Activated CD4-positive, alpha-beta T cell treated with anti-CD3 and anti-CD28 coated beads, Interleukin-2, amount 50 U/mL, for 4 hours (primary cell): ENCODE measurements around the gene RIPOR1.
A peak's percentile ranks its signal among the peaks of the same experiment; 100 is the strongest.

Source experiments
- DNase-seq, 2 experiments: peaks; one replicate each; pipeline ENCODE4 v3.0.0-alpha.2; 2020

Gene RIPOR1

GRCh38 chr16:67539271-67539670 is 10.6 kb downstream of the RIPOR1 start:
- DNase-seq: no peak

DNA sequence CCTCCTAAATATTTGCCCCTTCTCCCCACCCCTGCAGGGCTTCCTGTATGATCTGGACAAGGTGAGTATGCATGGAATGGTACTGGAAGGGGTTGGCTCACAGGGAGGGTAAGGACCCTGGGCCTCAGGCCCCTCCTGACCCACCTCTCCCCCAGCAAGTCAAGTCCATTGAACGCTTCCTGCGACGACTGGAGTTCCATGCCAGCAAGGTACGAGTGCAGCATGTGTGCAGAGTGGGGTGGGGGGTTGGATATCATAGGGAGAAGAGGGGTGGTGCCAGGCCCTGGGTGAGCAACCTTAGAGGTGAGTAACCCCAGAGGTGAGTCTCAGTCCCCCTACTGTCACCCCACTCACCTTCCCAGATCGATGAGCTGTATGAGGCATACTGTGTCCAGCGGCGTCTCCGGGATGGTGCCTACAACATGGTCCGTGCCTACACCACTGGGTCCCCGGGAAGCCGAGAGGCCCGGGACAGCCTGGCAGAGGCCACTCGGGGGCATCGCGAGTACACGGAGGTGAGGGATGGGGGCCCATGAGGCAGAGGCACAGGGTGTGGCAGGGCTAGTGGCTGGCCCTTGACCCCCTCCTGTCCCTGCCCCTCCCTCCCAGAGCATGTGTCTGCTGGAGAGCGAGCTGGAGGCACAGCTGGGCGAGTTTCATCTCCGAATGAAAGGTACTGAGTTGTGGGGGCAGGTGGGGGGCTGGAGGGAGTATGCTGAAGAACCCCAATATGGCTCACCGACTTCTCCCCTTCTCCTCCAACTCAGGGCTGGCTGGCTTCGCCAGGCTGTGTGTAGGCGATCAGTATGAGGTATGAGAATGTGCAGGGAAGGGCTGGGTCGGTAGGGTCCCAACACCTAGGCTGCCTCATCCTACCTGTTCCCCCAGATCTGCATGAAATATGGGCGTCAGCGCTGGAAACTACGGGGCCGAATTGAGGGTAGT is 11.3 kb downstream of the RIPOR1 start:
- no peak for DNase-seq

GRCh38 chr16:67540756-67541155 is 12.1 kb downstream of the RIPOR1 start:
- no peak for DNase-seq

DNA sequence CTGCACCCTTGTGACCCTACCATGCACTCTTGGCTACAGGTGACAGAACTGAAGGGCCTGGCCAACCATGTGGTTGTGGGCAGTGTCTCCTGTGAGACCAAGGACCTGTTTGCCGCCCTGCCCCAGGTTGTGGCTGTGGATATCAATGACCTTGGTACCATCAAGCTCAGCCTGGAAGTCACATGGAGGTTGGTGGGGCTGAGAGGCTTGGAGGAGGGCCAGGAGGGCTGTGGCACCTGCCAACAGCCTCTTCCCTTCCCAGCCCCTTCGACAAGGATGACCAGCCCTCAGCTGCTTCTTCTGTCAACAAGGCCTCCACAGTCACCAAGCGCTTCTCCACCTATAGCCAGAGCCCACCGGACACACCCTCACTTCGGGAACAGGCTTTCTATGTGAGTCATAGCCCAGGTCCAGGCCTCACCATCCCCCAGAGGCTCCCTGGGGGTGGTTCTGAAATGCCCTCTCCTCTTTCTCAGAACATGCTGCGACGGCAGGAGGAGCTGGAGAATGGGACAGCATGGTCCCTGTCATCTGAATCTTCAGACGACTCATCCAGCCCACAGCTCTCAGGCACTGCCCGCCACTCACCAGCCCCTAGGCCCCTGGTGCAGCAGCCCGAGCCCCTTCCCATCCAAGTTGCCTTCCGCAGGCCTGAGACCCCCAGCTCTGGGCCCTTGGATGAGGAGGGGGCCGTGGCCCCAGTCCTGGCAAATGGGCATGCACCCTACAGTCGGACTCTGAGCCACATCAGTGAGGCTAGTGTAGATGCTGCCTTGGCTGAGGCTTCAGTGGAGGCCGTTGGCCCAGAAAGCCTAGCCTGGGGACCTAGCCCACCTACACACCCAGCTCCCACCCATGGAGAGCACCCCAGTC is 13.0 kb downstream of the RIPOR1 start:
- no peak for DNase-seq

DNA sequence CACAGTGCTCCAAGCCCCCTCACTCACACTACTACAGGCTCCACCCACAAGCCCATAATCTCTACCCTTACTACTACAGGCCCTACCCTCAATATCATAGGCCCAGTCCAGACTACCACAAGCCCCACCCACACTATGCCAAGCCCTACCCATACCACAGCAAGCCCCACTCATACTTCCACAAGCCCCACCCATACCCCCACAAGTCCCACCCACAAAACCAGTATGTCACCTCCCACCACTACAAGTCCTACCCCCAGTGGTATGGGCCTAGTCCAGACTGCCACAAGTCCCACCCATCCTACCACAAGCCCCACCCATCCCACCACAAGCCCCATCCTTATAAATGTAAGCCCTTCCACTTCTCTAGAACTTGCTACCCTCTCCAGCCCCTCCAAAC is 13.8 kb downstream of the RIPOR1 start:
- peak; percentile 61 to 63 for DNase-seq

DNA sequence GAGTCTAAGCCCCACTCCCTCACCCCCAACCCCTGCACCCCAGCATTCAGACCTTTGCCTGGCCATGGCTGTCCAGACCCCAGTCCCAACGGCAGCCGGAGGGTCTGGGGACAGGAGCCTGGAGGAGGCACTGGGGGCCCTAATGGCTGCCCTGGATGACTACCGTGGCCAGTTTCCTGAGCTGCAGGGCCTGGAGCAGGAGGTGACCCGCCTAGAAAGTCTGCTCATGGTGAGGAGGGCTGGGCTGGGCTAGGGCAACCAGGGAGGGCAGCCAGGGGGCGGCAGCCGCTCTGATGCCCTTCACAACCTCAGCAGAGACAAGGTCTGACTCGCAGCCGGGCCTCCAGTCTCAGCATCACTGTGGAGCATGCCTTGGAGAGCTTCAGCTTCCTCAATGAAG is 14.4 kb downstream of the RIPOR1 start:
- DNase-seq: no peak

- no peak for DNase-seq
Measured at GRCh38 chr16:67543582-67543981, 15.0 kb downstream of the RIPOR1 start.

- no peak for DNase-seq
Measured at GRCh38 chr16:67544329-67544841, 15.8 kb downstream of the RIPOR1 start.

GRCh38 chr16:67544844-67545664 is 16.4 kb downstream of the RIPOR1 start:
- no peak for DNase-seq

DNA sequence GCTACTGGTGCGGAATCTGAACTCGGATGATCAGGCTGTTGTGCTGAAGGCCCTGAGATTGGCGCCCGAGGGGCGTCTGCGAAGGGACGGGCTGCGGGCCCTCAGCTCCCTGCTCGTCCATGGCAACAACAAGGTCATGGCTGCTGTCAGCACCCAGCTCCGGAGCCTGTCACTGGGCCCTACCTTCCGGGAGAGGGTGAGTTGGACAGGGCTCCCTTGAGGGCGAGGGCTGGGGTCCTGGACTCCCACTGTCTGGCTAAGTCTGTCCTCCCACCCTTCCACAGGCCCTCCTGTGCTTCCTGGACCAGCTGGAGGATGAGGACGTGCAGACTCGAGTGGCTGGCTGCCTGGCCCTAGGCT is 17.0 kb downstream of the RIPOR1 start:
- DNase-seq: no peak

DNA sequence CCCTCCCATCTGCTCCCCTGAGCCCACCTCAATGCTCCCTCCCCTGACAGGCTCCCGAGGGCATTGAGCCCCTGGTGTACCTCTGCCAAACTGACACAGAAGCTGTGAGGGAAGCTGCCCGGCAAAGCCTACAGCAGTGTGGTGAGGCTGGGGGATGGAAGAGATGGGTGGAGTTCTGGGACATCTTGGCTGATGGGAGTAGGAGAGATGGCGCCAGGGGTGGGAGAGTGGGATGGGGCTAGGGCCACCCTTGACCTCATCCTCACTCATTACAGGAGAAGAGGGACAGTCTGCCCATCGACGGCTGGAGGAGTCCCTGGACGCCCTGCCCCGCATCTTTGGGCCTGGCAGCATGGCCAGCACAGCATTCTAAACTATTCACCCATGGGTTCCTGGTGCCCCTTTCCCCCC is 17.5 kb downstream of the RIPOR1 start:
- DNase-seq: no peak

DNA sequence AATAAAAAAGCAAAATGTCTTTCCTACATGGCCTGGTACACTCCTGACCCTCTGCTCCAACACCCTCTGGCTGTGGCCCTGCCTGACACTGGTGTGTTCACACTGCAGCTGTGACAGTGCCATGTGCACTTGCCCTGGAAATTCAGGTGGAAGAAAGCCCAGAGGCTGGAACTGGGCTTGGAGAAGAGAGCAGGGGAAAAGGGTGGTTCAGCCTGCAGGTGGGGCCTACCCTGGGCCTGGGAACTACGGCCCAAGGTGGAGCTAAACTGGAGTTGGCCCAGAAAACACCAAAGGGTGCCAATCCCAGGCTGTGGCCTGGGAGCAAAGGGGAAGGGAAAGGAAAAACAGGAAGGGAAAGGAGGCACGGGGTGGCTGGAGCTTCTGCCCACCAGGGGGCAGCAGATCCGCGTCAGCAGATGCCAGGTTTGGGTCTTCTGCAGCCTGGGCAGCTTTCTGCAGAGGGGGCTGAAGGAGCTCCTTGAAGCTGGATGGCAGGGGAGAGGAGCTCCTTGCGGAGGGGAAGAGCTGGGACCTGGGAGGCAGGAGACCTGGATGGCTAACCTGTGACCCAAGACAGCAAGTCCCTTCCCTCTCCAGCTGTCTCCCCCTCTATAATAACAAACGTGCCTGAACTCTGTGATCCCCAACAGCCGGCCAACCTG is 18.3 kb downstream of the RIPOR1 start:
- peak; percentile 67 to 70 for DNase-seq

- DNase-seq: no peak
Measured at GRCh38 chr16:67547423-67548264, 19.0 kb downstream of the RIPOR1 start.

DNA sequence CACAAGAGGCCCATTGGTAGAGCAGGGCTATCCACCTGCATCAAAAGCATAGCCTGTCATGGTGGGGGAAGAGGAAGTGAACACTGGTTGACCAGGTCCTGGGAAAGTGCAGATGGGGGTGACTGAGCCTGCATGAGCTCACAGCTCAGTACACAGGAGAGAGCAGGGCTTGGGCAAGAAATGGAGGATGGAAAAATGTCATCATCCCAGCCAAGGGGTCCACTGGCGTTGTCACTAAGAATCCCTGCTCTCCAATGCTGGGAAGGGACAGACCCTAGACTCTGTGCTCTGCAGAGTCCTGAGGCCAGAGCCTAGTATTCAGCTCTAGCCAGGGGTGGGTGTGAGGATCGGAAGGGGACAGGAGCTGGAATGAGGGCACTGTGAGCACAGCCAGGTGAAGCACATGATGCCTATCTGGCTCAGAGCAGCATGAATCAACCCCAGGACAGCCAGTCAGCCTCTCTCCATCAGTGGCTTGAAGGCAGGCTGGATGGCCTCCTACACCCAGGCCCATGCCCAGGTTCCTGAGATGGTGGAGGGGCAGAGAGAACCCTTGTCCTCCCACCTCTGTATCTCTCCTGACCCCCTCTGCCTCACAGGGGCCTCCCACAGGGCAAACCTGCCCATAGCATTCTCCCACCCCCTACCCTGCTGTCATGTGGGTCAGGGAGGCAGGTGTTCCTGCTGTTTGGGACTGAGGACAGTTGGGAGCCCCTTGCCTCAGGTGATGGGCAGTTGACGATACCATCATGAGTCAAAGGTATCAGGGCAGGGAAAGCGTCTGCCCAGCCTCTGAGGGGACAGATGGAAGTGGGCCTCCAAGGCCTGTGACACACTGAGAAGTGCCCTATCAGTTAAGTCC is 19.9 kb downstream of the RIPOR1 start:
- no peak for DNase-seq

DNA sequence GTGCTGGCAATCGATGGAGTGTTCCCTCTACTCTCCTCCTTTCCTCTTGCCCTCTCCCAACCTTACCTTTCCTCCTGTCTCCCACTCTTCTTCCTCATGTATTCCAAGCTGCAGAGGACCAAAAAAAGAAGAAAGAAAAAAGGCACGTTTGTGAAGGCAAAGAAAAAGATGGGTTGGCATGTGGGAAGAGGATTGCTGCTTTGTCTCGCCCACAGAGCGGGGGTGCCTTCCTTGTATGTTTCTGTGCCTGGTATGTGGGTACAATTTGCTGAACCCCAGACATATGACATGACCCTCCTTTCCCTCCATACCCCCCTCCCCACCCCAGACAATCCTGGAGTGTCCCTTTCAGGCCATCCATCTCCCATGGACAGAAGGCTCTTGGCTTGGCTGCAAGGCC is 20.6 kb downstream of the RIPOR1 start:
- DNase-seq: no peak

- DNase-seq: no peak
Measured at GRCh38 chr16:67549936-67550335, 21.3 kb downstream of the RIPOR1 start.

GRCh38 chr16:67551091-67551490 is 22.5 kb downstream of the RIPOR1 start:
- no peak for DNase-seq

DNA sequence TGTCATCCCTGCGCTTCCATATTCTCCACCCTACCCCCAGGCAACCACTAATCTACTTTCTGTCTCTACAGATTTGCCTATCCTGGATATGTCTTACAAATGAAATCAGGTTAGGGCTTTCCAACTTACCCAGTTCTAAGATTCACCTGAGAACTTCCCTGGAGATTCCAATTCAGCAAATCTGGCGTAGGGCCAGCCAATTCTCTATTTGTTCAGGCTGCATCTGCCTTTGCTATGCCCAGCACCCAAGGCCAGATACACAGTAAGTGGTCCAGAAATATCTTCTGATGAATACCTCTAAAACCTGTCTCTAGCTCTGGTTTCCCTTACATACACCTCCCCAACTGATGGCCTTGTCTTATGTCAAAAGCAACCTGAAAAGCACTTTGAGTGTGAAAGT is 23.3 kb downstream of the RIPOR1 start:
- no peak for DNase-seq

DNA sequence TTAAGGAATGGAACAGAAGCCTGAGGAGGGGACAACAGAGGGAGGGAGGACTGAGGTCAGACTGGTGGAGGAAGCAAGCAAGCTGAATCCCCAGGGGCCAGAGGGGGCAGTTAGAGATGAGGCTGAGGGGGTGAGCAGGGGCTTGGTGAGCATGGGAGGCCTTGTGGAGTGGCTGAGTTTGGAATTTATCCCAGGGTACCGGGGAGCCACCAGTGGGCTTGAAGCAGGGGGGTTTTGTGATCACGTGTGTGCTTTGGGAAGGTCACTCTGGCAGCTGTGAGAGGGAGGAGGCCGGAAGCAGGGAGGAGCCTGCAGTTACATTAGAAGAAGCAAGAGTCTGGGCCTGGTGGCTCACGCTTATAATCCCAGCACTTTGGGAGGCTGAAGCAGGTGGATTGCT is 23.8 kb downstream of the RIPOR1 start:
- no peak for DNase-seq

DNA sequence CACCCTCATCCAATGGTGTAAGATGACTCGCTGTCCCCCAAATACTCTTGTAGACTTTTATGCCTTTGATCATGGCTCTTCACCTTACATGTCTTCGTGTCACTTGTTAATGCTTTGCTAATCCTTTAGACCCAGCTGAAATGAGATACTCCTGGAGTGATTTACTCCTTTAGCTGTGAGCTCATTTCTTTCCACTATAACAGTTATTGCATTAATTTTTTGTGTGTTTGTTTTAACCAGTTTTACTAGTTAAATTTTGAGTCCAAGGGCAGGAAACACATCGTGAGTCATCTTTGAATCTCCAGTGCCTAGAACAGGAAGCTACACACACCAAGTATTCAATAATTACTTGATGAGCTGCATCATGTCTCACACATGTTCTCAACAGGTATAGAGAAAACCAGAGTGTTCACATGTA is 27.2 kb downstream of the RIPOR1 start:
- DNase-seq: no peak
